COLO829 (cell line): Measurements from ENCODE around the gene TMEM273.
A peak's percentile ranks its signal among the peaks of the same experiment; 100 is the strongest.

Source experiments
- DNase-seq: peaks from one replicate; pipeline ENCODE4 v3.0.0; 2012; ENCODE audit warnings: low spot score

Gene TMEM273

GRCh38 chr10:49175587-49176309 lies 12.4 kb downstream of the TMEM273 start:
- no peak for DNase-seq

- no peak for DNase-seq
These were observed 13.2 kb downstream of the TMEM273 start for GRCh38 chr10:49174926-49175500.

GRCh38 chr10:49174261-49174925 lies 13.8 kb downstream of the TMEM273 start:
- DNase-seq = no peak

- no peak for DNase-seq
These were observed 14.3 kb downstream of the TMEM273 start for GRCh38 chr10:49173853-49174252.

GRCh38 chr10:49173201-49173772 lies 14.9 kb downstream of the TMEM273 start:
- DNase-seq = no peak

GRCh38 chr10:49172777-49173132 lies 15.4 kb downstream of the TMEM273 start:
- no peak for DNase-seq

- DNase-seq = no peak
These were observed 16.0 kb downstream of the TMEM273 start for GRCh38 chr10:49172061-49172776.

GRCh38 chr10:49171326-49172060 lies 16.7 kb downstream of the TMEM273 start:
- no peak for DNase-seq

GRCh38 chr10:49170632-49171325 lies 17.4 kb downstream of the TMEM273 start:
- DNase-seq = no peak

- DNase-seq = no peak
These were observed 18.4 kb downstream of the TMEM273 start for GRCh38 chr10:49169776-49170175.

- DNase-seq = no peak
These were observed 19.2 kb downstream of the TMEM273 start for GRCh38 chr10:49168831-49169500.

GRCh38 chr10:49168171-49168540 lies 20.0 kb downstream of the TMEM273 start:
- no peak for DNase-seq

GRCh38 chr10:49167425-49168170 lies 20.6 kb downstream of the TMEM273 start:
- no peak for DNase-seq

- no peak for DNase-seq
These were observed 21.4 kb downstream of the TMEM273 start for GRCh38 chr10:49166484-49167400.

- DNase-seq = no peak
These were observed 22.2 kb downstream of the TMEM273 start for GRCh38 chr10:49165821-49166483.

GRCh38 chr10:49165259-49165658 lies 22.9 kb downstream of the TMEM273 start:
- DNase-seq = no peak

- DNase-seq = no peak
These were observed 23.5 kb downstream of the TMEM273 start for GRCh38 chr10:49164559-49165188.

- peak; percentile 20 for DNase-seq
These were observed 24.4 kb downstream of the TMEM273 start for GRCh38 chr10:49163741-49164140.
